HG03432 (cell line): Measurements from ENCODE around the gene ATP5PD.

Experiments
- ATAC-seq: cut with Tn5 transposase; IDR thresholded peaks from one replicate; pipeline ENCODE4 v1.9.1; 2021; ENCODE audit warnings: mild to moderate bottlenecking, moderate library complexity; ENCODE audit not compliant: unreplicated experiment

ATP5PD gene

GRCh38 chr17:75001915-75002843, 44.6 kb downstream of the ATP5PD start:
- ATAC-seq: no peak

- no peak for ATAC-seq
Observed at GRCh38 chr17:74999523-74999922, 47.2 kb downstream of the ATP5PD start.

GRCh38 chr17:74998783-74999182, 48.0 kb downstream of the ATP5PD start:
- ATAC-seq: no peak

- no peak for ATAC-seq
Observed at GRCh38 chr17:74995847-74996246, 50.9 kb downstream of the ATP5PD start.

- ATAC-seq: no peak
Observed at GRCh38 chr17:74994440-74994839, 52.3 kb downstream of the ATP5PD start.

GRCh38 chr17:74992223-74992622, 54.5 kb downstream of the ATP5PD start:
- no peak for ATAC-seq

- ATAC-seq: no peak
Observed at GRCh38 chr17:74990581-74991105, 56.1 kb downstream of the ATP5PD start.
